Stimulated activated CD4-positive, alpha-beta T cell treated with anti-CD3 and anti-CD28 coated beads, Interleukin-2, amount 100 ng/mL, for 48 hours (primary cell): ENCODE measurements around the gene IWS1.

Experiments used
- DNase-seq, 2 donors: peaks; one replicate each; pipeline ENCODE4 v3.0.0-alpha.2; 2020

Gene IWS1

DNA sequence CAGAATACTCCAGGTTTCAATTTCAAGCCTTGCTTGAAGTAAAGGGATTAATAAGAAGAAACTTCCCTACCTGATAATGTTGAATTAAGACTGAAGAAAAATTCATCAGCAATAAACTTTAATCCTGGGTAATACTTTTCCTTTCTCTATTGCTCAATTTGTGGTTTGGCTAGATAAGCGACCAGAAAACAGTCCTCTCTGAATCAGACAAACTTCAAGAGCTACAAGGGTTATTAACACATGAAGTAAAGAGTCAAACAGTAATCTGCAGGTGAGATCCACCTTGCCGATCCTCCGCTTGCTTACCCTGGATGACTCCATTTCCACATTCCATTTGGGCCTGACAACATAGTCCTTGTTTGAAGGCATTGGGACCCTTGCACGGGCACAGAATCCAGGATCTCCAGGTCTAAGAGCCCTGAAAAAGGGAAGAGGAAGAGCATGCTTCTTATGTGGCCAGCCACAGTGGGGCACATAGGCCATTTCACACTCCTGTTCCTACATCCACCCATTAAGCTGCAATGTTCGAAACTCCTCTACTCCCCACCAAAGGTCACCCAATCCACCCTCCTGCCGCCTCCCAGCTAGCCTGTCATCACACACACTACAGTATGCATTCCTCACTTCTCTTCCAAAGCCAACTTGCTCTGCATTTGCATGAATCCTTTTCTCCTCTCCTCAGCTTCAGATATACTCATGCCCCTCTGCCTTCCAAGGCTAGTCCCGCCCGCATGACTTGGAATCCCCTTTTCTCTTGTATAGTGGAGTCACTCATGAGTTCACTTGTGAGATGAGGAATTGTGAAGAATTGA is 39.8 kb downstream of the IWS1 start:
- no peak for DNase-seq

DNA sequence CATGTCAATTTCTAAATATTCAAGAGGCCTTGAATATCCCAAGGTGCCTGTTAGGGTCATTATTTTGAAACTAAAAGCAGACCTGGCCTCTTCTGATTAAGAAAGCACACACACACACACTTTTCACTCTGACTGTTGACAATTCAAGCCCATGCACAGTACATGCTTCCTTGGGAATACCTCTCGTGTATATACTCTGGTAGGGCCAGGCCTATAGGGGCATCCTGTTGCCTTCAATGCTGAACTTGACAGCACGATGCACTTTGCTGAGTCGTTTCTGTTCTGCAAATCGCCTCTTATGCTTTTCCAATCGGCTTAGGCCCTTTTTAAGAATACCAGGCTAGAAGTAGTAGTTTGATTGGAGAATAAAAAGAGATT is 40.6 kb downstream of the IWS1 start:
- DNase-seq = no peak

DNA sequence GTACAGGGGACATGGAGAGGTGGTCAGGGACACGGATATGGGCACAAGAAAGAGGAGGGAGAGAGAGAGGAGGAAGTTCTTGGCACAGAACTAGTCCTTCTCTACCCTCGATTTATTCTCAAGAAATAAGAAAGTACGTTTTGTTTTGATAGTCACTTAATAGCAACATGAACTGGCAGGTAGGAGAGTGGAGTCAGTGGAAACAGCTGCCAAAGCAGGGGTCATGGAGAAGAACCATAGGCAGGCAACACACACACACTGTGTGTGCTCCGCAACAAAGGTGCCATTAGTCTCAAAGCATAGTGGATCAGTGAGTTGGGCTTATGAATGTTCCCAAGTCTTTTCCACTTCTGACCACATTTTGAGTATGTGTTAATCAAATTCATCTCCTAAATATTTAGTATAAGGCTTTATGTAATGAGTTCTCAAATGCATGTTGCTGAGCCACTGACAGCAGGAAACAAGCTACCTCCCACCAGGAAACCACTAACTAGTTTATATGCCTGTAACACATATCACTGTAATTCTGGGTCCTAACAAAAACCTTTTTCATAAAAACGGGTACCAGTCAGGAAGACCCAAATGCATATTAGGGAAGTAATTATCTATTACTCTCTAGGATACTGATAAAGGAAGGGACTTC is 41.1 kb downstream of the IWS1 start:
- DNase-seq = no peak

DNA sequence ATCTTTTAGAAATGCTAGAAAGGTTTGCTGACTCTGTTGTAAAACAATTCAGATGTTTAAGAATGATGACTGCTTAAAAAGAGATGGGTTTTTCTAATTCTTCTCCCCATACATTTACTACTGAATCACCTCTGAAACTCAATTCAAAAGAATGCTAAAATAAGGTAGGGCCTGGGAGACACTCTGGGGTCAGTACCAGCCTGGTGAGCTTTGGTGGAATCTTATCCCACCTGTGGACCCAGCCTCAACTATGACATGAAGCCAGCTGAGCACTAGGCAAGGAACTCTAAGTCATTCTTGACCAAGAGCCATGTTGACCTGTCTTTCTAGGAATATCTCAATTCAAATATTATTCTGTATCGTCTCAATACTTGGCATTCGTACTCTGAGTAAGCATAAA is 44.3 kb downstream of the IWS1 start:
- no peak for DNase-seq

DNA sequence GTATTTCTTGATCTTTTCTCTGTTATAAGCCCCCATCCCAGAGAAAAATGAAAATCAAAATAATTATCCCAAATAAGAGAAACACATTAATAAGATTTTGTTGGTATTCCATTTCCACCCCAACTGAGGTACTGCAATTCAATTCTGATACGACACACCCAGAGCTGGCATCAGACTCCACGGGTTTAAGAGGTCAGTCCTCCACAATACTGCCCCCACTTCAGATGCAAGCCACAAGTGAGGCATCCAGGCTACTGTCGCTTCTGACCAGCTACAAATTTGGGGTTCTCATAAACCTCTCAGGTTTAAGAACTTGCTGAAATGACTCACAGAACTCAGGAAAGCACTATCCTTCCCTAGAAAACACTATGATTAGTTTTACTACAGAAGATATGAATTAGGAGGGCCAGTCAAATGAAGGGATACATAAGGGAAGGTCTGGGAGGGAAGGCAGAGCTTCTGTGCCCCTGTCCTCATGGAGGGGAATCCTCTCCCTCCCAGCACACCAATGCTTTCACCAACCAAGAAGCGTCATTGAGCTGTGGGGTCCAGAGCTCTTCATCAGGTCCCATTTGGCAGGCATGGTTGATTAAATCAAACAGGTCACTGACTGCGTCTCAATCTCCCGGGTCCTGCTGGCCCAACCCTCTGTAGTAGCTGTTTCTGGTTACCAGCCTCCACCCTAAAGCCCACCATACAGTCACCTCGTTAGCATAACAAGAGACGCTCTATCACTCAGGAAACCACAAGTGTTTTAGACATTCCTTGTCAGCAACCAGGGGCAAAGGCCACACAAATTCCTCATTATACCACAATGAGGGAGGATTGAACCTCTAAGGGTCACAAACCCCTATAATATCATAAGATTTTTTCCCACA is 46.2 kb downstream of the IWS1 start:
- no peak for DNase-seq

DNA sequence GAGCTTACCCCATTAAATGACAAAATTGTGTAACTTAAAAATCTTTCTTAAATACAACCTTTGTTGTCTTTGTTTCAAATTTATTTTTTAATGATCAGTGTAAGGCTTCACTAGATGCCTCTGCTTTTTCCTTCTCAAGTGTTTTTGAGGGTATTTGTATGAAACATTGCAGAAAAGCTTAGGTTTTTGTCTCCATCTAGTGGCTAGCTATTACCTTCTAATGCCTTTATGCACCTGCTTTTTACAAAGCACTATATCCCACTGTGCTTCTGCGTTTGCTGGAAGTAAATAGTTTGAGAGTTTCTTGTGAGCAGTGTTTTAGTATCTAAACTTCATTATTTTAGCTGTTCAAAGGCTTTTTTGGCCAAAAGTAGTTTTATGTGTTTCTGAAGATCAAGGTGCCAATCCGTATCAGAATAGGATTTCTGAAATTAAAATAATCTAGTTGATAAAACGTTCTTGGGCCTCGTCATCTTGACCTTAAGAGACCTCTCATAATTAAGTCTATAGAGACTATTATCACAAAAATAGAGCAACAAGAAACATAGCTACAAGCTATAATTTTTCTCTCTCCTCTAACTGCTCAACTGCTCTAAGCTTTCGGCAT is 47.0 kb downstream of the IWS1 start:
- DNase-seq = no peak

DNA sequence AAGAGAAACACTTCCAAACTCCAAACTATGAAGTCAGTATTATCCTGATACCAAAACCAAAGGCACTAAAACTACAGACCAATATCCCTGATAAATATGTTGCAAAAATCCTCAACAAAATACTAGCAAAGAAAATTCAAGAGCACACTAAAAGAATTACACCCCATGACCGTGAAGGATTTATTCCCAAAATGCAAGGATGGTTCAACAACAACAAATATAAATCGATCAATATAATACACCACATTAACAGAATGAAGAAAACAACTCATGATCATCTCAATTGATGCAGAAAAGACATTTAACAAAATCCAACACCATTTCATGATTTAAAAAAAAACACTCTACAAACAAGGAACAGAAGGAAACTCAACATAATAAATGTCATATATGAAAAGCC is 50.5 kb downstream of the IWS1 start:
- DNase-seq = no peak

DNA sequence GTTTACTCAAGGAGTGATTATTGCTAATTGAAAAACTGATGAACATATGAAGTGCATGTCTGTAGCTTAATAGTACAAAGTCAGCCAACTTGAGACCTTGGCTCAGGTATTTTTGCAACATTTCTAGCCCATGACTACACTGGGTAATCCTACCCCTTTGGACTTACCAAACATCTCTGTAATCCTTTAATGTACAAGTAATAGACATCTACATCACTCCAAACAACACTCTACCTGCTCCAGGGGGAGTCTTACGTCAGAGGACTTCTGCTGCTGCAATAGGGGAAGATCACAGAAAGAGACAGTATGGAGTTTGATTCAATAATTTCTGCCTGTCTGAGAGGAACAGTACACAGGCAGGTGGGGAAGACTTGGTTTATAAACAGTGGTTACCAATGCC is 54.0 kb downstream of the IWS1 start:
- no peak for DNase-seq

DNA sequence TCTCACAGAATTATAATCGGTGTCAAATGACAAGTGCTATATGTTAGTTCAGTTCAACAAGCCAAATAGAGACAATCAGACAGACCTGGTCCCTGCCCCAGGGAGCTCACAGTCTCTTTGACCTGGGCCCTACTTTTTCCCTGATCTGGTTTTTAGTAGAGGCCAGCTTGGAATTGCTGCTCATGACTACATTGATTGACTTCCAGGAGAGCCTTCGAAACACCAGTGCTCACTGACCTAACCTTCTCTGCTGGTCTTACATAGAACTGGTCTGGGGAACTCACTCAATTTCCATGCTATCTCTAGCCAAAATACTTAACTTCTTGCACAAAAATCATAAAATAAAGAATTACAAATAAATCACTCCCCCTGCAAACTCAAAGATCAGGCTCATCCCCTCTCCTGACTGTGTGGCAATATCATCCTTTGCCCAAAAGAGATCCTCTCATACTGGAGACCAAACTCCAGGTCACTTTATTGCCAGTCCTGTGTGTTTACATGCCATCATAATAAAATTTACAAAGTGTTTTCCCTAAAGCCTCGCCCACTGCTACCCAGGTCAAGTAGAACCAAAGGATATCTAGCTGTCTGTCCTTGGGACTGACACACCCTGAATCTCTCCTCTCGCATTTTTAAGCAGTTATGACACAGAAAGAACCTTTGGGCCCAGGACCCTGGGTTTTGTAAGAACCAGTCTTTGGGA is 54.9 kb downstream of the IWS1 start:
- no peak for DNase-seq

DNA sequence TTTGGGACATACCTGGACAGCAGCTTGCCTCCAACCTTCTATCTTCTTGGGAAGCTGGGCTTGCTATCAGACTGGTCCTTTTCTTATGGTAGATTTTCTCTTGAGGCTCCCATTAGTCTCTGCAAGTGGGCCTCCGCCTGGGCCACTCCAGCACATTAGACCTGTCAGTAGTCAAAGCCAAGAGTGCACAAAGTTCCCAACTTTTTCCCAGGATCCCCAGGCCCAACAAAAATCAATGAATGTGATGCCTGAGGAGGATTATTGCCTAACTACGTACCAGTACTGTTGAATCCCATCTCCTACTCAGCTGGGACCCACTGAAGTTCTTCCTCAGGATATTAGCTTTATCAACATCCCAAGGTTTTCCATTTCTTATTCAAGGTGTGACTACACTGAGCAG is 56.3 kb downstream of the IWS1 start:
- DNase-seq = no peak

DNA sequence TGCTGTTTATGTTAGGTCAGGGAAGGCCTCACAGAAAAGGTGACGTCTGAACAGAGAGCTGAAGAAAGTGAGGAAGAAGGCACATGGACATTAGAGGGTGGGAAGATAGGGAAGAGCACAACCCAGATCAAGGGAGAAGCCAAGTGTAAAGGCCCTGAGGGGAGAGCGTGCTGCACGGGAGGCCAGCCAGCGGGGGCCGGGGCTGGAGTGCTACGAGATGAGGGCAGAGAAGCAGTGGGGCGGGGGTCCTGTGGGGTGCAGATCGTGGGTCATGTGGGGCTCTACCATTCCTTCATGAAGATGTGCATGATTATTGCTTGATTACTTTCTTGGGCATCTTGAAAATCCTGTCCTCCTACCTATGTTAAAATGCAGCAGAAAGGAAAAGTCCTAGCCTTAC is 57.2 kb downstream of the IWS1 start:
- no peak for DNase-seq

DNA sequence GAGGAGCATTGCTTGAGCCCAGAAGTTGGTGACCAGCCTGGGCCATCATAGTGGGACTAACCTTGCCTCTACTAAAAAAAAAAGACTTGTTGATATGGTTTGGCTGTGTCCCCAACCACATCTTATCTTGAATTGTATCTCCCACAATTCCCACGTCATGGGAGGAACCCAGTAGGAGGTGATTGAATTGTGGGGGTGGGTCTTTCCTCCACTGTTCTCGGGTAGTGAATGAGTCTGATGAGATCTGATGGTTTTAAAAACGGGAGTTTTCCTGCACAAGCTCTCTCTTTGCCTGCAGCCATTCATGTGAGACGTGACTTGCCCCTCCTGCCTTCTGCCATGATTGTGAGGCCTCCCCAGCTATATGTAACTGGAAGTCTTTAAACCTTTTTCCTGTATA is 61.0 kb downstream of the IWS1 start:
- peak; percentile 10 to 26 for DNase-seq

DNA sequence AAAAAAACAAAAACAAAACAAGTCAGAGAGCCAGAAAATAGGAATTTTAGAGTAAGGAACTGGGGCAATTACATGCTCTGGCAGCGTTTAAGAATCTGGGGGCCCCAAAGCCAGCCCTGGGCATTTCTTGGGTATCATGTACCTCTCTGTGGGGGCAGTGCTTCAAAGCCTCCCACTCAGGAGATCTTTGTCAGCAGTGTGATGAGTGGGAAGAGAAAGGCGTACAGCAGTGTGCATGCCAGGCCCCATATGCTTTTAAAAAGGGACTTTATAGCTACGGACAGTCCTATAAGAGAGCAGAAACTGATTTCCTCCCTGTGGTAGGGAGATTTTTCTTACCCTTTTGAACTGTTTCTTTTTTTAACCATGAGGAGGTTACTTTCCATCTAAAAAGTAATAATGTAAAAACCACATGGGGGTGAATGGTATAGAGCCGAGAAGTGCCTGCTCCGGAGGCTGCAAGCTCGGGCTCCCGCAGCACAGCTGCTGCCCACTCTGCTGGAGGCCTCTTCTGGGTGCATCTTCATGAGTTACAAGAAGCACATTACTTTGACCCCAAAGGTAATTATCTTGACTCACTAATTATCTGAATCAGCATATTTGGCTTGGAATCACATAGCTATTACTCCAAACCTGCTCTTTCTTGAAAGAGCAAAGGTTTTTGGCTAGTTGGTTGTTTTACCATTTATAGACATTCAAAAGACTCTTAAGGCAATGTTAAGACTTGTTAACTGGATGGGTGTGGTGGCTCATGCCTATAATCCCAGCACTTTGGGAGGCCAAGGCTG is 61.6 kb downstream of the IWS1 start:
- DNase-seq = no peak

DNA sequence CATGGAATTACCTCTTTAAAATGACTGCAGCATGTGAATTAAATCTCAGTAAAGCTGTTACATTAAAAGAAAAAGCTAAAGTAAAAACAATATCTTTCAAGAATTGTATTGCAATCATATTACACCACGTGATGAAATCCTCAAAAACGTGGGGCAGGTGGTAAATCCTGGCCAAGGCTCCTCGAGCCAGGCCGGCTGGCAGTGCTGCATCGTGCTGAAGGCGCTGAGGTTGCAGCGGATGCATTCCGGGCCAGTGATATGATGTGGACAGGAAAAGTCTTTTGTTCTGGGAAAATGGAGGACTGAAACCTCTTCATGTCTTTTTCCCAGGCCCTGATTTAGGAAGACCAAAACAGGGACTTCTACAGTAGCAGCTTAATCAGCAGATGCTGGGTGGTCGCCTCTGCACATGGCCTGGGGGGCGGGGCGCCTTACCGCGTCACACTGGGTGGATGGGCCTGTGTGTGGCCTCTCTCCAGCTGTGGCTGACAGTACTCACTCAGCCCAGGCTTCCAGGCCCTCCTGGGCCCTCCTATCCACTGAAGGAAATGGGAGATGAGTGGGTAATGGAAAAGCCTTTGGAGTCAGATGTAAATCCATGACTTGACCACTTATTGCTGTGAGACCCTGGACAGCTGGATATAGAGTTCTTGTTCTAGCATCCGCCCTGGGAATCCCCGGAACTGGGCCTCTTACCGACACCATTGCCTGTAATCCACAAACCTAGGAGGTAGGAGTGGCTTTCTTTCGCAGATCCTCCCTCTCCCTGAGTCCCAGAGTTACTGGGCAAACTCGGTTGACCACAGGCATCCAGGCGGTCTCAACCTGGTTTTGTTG is 62.9 kb downstream of the IWS1 start:
- DNase-seq = no peak

DNA sequence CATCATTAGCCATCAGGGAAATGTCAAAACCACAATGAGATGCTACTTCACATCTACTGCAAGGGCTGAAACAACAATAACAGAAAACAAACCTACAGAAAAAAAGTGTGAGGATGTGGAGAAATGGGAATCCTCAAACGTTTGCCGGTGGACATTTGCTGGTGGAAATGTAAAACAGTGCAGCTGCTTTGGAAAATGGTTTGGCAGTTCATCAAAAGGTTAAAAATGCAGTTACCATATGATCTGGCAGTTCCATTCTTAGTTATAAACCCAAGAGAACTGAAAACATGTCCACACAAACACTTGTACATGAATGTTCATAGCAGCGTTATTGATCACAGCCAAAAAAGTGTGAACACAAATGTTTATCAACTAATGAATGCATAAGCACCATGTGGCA is 63.8 kb downstream of the IWS1 start:
- DNase-seq = no peak

DNA sequence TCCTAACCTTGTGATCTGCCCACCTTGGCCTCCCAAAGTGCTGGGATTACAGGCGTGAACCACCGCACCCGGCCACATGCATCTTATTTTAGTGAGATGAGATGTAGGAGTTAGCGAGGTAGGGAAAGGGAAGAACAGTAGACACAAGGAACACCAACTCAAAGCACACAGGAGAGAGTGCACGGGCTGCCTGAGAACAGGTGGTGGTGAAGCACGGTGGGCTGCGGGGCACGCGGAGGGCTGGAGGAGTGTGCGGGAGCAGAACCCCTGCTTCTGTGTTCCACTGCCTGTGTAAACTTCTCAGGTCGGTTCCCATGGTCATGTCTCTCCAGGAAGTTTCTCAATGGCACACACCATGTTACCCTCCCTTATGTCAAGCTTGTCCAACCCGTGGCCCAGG is 69.3 kb downstream of the IWS1 start:
- no peak for DNase-seq

DNA sequence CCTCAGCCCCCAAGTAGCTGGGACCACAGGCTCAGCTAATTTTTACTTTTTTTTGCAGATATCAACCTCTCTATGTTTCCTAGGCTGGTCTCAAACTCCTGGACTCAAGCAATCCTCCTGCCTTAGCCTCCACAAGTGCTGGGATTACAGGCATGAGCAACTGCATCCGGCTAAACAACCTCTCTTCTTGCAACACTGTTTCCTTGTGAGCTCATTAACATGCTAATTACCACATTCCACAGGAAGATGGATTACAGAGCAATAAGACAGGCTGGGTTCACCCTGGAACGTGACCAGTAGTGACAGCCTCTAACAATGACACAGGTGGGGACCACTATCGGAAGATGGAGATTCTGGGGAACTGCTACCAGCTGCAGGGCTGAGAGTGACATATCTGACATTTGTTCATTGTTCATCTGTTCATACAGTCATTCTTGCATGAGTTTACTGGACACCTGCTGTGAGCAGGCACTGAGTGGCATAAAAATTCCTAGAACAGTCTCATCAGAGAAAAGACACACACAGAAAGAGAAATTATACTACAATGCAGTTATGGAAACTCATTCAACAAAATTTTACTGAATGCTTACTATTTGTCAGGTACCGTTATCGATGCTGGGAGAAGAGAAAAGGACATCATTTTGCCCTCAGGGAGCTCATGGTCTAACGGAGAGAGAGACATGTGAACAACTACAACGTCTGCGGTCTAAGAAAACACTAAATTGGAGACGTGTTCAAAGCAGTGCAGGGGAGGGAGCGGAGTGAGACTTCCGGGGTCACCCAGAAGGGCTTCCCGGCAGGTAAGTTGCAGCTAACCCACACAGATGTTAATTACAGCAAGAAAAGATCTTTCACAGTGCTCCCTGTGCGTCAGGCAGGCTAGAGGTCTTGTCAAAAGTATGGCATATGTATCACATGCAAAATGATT is 70.5 kb downstream of the IWS1 start:
- DNase-seq = no peak

DNA sequence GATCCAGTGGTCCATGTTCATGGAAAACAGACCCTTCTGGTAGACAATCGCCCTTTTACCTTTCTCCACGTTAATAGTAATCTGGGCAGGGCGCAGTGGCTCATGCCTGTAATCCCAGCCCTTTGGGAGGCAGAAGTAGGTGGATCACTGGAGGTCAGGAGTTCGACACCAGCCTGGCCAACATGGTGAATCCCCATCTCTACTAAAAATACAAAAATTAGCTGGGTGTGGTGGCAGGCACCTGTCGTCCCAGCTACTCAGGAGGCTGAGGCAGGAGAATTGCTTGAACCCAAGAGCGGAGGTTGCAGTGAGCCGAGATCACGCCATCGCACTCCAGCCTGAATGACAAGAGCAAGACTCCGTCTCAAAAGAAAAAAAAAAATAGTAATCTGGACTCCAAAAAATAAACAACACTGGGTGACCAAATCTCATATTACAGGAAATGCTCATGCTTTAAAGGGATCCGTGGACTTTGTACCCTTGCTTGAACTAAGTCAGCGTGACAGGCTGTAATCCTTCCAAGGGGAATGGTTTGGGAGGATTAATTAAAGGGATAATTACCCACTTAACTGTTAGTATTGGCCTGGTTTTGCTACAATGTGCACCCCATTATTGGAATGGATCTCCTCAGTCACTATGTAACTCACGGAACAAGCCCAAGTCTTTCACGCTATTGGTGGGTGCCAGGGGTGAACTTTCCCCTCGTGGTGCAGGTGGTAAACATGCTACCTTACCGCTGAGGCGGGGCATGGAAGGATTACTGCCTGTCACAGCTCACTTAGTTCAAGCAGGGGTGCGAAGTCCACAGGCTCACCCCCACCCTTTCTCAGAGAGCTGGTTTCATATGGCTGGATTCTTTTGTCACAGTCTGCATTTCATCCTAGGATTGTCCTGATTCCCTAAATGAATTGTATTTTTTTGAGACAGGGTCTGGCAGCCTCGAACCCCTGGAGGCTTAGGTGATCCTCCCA is 71.4 kb downstream of the IWS1 start:
- no peak for DNase-seq
